Measurements from ENCODE around the gene APOBEC3H. TPM values are rescaled to one million over a fixed set of nuclear protein-coding genes. Genes with fewer than 3 reads are reported as not detected.

Gene APOBEC3H
- total RNA-seq, 4 donors from 2014 or later, result 0.67 TPM; not detected in 3

- Histone ChIP-seq H3K27ac (no peak overlapping the region), H3K9me3 (no peaks in the 10 kb centered on the region), H3K4me3 (replicated peaks in 1 of 3) (no peak overlapping the region), H3K27me3 (no peaks in the 10 kb centered on the region), H3K4me1 (peaks cover 0 to 4% of the 10 kb centered on the region in 2 donors), H3K36me3 (peaks cover 11 to 16% of the 10 kb centered on the region in 2 donors)
- WGBS, 2 donors, result 92 to 93% methylated on average over 8 of the region's 8 CpGs
- intact Hi-C loops (cut with DNase I), result no loop called here
- DNase-seq, result no peak
- no peak for TF ChIP-seq CTCF (IDR thresholded peaks at IDR 0.05)
- no peak for TF ChIP-seq POLR2A (IDR thresholded peaks at IDR 0.05)
Observed at GRCh38 chr22:39130152-39130704, 33.2 kb downstream of the APOBEC3H start.

- H3K27ac ChIP-seq, result no peak overlapping the region
- intact Hi-C loops (cut with DNase I), result no loop called here
Observed at GRCh38 chr22:39130892-39131855, 34.1 kb downstream of the APOBEC3H start.

GRCh38 chr22:39132281-39132680 lies 35.2 kb downstream of the APOBEC3H start:
- Histone ChIP-seq H3K4me1 (peaks cover 0 to 4% of the 10 kb centered on the region in 2 donors), H3K27me3 (no peaks in the 10 kb centered on the region), H3K4me3 (replicated peaks in 1 of 3) (no peak overlapping the region), H3K36me3 (peaks cover 11 to 16% of the 10 kb centered on the region in 2 donors), H3K9me3 (no peaks in the 10 kb centered on the region), H3K27ac (no peak overlapping the region)
- no peak for TF ChIP-seq CTCF (IDR thresholded peaks at IDR 0.05)
- no peak for TF ChIP-seq POLR2A (IDR thresholded peaks at IDR 0.05)
- intact Hi-C loops (cut with DNase I), result no loop called here
- WGBS, 2 donors, result 82 to 90% methylated on average over 5 to 6 of the region's 6 CpGs
- no peak for DNase-seq

More at GRCh38 chr22:39130892-39131855, 34.1 kb downstream of the APOBEC3H start:
- H3K4me1 ChIP-seq, result peaks cover 0 to 4% of the 10 kb centered on the region in 2 donors
- H3K36me3 ChIP-seq, result peaks cover 11 to 16% of the 10 kb centered on the region in 2 donors
- no peak overlapping the region for H3K4me3 ChIP-seq (replicated peaks in 1 of 3)
- TF ChIP-seq CTCF (IDR thresholded peaks at IDR 0.05) (no peak), POLR2A (IDR thresholded peaks at IDR 0.05) (no peak)
- H3K27me3 ChIP-seq, result no peaks in the 10 kb centered on the region
- 58 to 73% methylated on average over 18 to 21 of the region's 24 CpGs for WGBS, 2 donors
- no peak for DNase-seq
- H3K9me3 ChIP-seq, result no peaks in the 10 kb centered on the region

GRCh38 chr22:39132871-39133524 lies 36.0 kb downstream of the APOBEC3H start:
- H3K9me3 ChIP-seq, result no peaks in the 10 kb centered on the region
- peaks cover 0 to 4% of the 10 kb centered on the region in 2 donors for H3K4me1 ChIP-seq
- no peak overlapping the region for H3K27ac ChIP-seq
- H3K4me3 ChIP-seq (replicated peaks in 1 of 3), result no peak overlapping the region
- no peaks in the 10 kb centered on the region for H3K27me3 ChIP-seq
- 92 to 94% methylated on average over 16 to 22 of the region's 22 CpGs for WGBS, 2 donors
- TF ChIP-seq CTCF (IDR thresholded peaks at IDR 0.05) (no peak), POLR2A (IDR thresholded peaks at IDR 0.05) (no peak)
- H3K36me3 ChIP-seq, result peaks cover 11 to 16% of the 10 kb centered on the region in 2 donors
- DNase-seq, result no peak
- intact Hi-C loops (cut with DNase I), result no loop called here

Data from thyroid gland (tissue), 4 donors.